RWPE2 (cell line): ENCODE results near the gene SPATA2.

Experiments
- ATAC-seq: fragments of 200-7000 bp; cut with Tn5 transposase; 3 replicates; pipeline ENCODE4 v1.9.1; 2021; ENCODE audit warnings: low read depth
- DNase-seq: peaks from one replicate; pipeline ENCODE4 v3.0.0-alpha.2; 2020; ENCODE audit warnings: low spot score
- H3K27ac ChIP-seq: fragments of 450-650 bp; 2 replicates; pipeline ENCODE4 v1.5.1; 2017; ENCODE audit warnings: mild to moderate bottlenecking; ENCODE audit not compliant: poor library complexity, severe bottlenecking
- H3K27me3 ChIP-seq: fragments of 250-450 bp; sonication (Bioruptor Pico); 2 replicates; pipeline ENCODE4 v1.5.1; 2021; ENCODE audit warnings: mild to moderate bottlenecking, moderate library complexity; ENCODE audit not compliant: insufficient read depth, poor library complexity, severe bottlenecking
- H3K36me3 ChIP-seq: fragments of 250-450 bp; sonication (Bioruptor Pico); 2 replicates; pipeline ENCODE4 v1.5.1; 2020; ENCODE audit warnings: low read depth, mild to moderate bottlenecking, moderate library complexity
- H3K4me1 ChIP-seq: fragments of 250-450 bp; sonication (Bioruptor Pico); 2 replicates; pipeline ENCODE4 v1.5.1; 2021; ENCODE audit warnings: mild to moderate bottlenecking, moderate library complexity; ENCODE audit not compliant: insufficient read depth, poor library complexity, severe bottlenecking
- H3K4me3 ChIP-seq: fragments of 250-450 bp; sonication (Bioruptor Pico); 2 replicates; pipeline ENCODE4 v1.5.1; 2021; ENCODE audit warnings: mild to moderate bottlenecking, moderate library complexity; ENCODE audit not compliant: severe bottlenecking
- H3K9me3 ChIP-seq: fragments of 250-450 bp; sonication (Bioruptor Pico); 2 replicates; pipeline ENCODE4 v1.5.1; 2021; ENCODE audit warnings: mild to moderate bottlenecking, moderate library complexity; ENCODE audit not compliant: severe bottlenecking
- TF ChIP-seq, protein P1 (sequence below): fragments of 450-650 bp; IDR thresholded peaks from one replicate; pipeline ENCODE4 v1.5.1; 2017; ENCODE audit warnings: mild to moderate bottlenecking, moderate library complexity; ENCODE audit not compliant: poor library complexity, severe bottlenecking

The SPATA2 gene

DNA sequence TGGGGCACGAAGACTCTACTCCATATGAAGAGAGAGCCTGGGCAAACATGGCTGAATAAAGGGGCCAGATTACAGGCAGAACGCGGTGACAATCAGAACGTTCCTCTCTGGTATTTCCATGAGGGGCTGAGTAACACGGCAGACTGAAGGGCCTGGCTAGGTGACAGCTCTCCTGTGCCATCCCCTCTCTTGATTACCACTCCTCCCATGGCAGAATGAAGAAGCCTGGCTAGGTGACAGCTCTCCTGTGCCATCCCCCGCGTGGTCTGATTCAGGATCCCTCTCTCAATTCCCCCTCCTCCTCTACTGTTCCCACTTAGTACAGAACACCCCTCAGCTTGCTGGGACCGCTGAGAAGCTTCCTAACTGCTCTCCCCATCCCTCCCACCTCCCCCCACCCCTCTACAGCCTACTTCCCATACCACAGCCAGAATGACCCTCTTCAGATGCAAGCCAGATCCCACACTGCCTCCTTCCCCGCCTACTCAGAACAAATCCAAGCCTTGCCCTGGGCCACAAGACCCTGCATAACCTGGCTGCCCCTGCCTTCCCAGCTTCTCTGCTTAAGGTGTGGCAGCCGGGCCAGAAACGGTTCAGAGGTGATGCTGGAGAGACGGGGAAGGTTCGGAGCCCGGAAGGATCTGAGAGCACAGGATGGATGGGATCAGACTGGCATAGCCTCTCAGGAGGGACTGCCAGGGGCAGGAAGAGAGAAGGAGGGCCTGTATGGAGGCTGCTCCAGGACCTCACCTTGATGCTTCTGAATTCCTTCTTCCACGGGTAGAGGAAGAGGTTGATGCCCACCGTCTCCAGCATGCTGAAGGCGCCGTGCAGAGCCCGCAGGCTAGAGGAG lies 7.7 kb downstream of the SPATA2 start:
- Histone ChIP-seq H3K36me3 (peaks cover 75% of the 10 kb centered on the region), H3K9me3 (no peaks in the 10 kb centered on the region), H3K27ac (no peak overlapping the region), H3K4me3 (no peak overlapping the region), H3K4me1 (no peaks in the 10 kb centered on the region), H3K27me3 (no peaks in the 10 kb centered on the region)
- TF ChIP-seq, protein P1, sequence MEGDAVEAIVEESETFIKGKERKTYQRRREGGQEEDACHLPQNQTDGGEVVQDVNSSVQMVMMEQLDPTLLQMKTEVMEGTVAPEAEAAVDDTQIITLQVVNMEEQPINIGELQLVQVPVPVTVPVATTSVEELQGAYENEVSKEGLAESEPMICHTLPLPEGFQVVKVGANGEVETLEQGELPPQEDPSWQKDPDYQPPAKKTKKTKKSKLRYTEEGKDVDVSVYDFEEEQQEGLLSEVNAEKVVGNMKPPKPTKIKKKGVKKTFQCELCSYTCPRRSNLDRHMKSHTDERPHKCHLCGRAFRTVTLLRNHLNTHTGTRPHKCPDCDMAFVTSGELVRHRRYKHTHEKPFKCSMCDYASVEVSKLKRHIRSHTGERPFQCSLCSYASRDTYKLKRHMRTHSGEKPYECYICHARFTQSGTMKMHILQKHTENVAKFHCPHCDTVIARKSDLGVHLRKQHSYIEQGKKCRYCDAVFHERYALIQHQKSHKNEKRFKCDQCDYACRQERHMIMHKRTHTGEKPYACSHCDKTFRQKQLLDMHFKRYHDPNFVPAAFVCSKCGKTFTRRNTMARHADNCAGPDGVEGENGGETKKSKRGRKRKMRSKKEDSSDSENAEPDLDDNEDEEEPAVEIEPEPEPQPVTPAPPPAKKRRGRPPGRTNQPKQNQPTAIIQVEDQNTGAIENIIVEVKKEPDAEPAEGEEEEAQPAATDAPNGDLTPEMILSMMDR = no peak
- DNase-seq (no peak), ATAC-seq (peak; percentile 6; the same call in 1 of the 3 replicates)

DNA sequence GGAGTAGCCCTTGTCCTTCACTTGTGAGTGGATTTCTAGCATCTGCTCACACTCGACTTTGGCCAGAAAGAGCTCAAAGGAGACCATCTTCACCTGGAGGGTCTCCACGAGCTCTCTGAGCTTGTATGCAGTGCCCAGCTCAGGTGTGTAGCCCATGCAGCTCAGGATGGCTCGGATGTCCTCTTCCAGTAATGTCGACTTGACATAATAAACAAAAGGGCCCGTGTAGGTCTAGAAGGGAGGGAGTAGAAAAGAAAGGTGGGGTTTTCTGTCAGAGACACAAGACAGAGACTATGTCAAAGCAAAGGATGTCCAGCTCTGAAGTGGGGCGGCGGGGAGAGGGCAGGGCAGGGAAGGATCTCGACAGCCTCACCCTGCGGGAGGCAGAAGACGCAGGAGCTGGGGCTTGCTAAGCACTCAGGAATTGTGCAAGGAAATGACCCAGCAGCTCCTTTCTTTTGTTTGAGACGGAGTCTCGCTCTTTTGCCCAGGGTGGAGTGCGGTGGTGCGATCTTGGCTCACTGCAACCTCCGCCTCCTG lies 8.6 kb downstream of the SPATA2 start:
- peaks cover 75% of the 10 kb centered on the region for H3K36me3 ChIP-seq
- H3K27me3 ChIP-seq = no peaks in the 10 kb centered on the region
- TF ChIP-seq, protein P1 = no peak
- no peaks in the 10 kb centered on the region for H3K9me3 ChIP-seq
- no peaks in the 10 kb centered on the region for H3K4me1 ChIP-seq
- H3K27ac ChIP-seq = no peak overlapping the region
- ATAC-seq = no peak
- DNase-seq = no peak
- H3K4me3 ChIP-seq = no peak overlapping the region

DNA sequence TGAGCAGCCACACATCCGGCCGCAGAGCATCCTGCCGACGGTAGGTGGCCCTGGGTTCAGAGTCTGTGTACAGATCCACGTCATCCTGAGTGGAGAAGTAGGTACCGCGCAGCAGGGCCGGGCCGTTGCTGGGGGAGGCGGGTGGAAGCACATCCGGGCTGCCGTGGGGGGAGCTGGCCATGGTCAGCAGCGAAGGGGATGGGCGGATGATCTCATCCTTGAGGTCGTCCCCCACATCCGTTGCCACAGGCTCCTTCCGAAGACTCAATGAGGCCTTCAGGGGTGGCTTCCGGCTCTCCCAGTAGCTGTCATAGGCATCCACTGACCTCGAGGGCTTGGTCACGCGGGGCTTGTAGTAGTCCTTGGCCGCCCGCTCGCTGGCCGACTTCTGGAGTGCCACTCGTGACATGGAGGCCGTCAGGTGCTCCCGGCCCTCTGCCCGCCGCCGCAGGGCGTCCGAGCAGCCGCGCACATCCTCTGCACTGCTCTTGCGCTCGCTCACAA lies 9.2 kb downstream of the SPATA2 start:
- H3K4me1 ChIP-seq = no peaks in the 10 kb centered on the region
- ATAC-seq (no peak), DNase-seq (peak; percentile 86)
- no peak overlapping the region for H3K4me3 ChIP-seq
- TF ChIP-seq, protein P1 = no peak
- H3K36me3 ChIP-seq = peaks cover 74% of the 10 kb centered on the region
- no peaks in the 10 kb centered on the region for H3K9me3 ChIP-seq
- H3K27me3 ChIP-seq = no peaks in the 10 kb centered on the region
- no peak overlapping the region for H3K27ac ChIP-seq

DNA sequence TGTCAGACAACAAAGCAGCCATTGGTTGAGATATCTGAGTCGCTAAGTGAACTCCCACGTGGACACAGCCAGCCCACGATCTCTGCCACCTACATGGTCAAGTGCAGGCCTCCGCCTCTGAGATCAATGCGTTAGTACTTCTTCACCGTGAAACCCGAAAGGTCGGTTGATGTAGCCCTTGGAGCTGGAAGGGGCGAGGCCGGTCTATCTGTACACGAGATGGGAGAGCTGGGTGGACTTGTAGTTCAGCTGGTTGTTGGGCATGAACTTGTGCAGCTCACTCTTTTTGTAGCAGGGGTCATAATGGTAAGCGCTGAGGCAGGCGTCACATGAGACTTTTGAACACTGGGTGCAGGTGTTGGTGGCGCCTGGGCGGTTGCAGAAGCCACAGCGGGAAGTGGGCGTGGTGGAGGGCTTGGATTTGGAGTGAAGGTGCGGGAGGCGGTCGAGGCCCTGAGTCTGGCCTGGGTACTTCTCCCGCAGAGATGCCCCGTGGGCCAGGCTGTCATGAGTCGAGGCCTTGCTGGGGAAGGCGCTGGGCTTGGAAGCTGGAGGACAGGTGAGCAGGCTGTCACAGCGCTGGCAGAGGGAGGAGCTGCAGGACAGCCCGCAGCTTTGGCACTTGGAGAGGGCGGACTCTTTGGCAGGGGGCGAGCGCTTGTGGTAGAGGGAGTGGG lies 9.8 kb downstream of the SPATA2 start:
- Histone ChIP-seq H3K27ac (no peak overlapping the region), H3K27me3 (no peaks in the 10 kb centered on the region), H3K36me3 (peaks cover 70% of the 10 kb centered on the region), H3K4me1 (no peaks in the 10 kb centered on the region), H3K9me3 (no peaks in the 10 kb centered on the region), H3K4me3 (no peak overlapping the region)
- ATAC-seq (no peak), DNase-seq (peak; percentile 83)
- TF ChIP-seq, protein P1 = no peak
